Measurements from ENCODE around the gene ELOVL5.

GRCh38 chr6:53391170-53391569, 42.4 kb upstream of the ELOVL5 start:
- TF ChIP-seq CTCF (IDR thresholded peaks at IDR 0.05; ENCODE audit: low read length) (no peak), EZH2 (optimal IDR thresholded peaks at IDR 0.05; ENCODE audit: low read depth, low read length) (no peak), EZH2phosphoT487 (IDR thresholded peaks at IDR 0.05; ENCODE audit: low read length) (no peak)

Measured in MM.1S (cell line).